Loucy (cell line): Measurements from ENCODE around the gene WWOX.

Experiments
- CTCF ChIP-seq: fragments of 200-600 bp; sonication (generic); conservative IDR thresholded peaks from 2 replicates; pipeline ENCODE4 v1.5.1; 2014; ENCODE audit warnings: mild to moderate bottlenecking, antibody characterized with exemption, low read length
- EZH2phosphoT487 ChIP-seq: fragments of 200-600 bp; IDR thresholded peaks from 2 replicates; pipeline ENCODE4 v1.6.1; 2018; ENCODE audit warnings: antibody characterized with exemption, mild to moderate bottlenecking, moderate library complexity, borderline replicate concordance

GRCh38 chr16:79021991-79022630 is 922.7 kb downstream of the WWOX start:
- TF ChIP-seq CTCF (no peak), EZH2phosphoT487 (no peak)
